Measurements from ENCODE around the gene MISP. TPM values are rescaled to one million over a fixed set of nuclear protein-coding genes. Genes with fewer than 3 reads are reported as not detected.

Gene MISP
- total and polyA plus RNA-seq, 9 of the 15 experiments (the other 6 are each of a cell fraction or from before 2014, with no cell fraction given) = 0.04 to 0.29 (median 0.05) TPM; not detected in 5

DNA sequence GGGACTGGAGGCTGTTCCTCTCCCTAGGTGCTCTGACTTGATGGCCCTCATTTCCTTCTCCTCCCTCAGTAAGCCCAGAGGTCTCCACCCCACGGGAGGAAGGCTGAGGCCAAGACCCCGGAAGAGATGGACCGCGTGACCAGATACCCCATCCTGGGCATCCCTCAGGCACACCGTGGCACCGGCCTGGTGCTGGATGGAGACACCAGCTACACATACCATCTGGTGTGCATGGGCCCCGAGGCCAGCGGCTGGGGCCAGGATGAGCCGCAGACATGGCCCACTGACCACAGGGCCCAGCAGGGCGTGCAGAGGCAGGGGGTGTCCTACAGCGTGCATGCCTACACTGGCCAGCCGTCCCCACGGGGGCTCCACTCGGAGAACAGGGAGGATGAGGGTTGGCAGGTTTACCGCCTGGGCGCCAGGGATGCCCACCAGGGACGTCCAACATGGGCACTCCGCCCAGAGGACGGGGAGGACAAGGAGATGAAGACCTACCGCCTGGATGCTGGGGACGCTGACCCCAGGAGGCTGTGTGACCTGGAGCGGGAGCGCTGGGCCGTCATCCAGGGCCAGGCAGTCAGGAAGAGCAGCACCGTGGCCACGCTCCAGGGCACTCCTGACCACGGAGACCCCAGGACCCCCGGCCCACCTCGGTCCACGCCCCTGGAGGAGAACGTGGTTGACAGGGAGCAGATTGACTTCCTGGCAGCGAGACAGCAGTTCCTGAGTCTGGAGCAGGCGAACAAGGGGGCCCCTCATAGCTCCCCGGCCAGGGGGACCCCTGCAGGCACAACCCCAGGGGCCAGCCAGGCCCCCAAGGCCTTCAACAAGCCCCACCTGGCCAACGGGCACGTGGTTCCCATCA lies 6.1 kb downstream of the MISP start:
- no peaks in the 10 kb centered on the region for H3K9me1 ChIP-seq (ENCODE audit: control insufficient read depth, insufficient read depth, low read length)
- peaks cover 0 to 23% of the 10 kb centered on the region in 2 experiments; a peak in 3 of 5 replicates for H3K4me1 ChIP-seq (replicated peaks in 1 of 2; ENCODE audit: control insufficient read depth in 2 of 2, insufficient read depth in 2 of 2, low read length in 2 of 2)
- in situ Hi-C loops (cut with MboI) = loop anchor here (25.0 kb wide), 1 partner anchor 480 kb away; the partner anchor contains the start of genes ATP5F1D, CBARP and MIDN
- no peak for FAIRE-seq
- DNase-seq (ENCODE audit: extremely low read depth in 1 of 4, low spot score in 3 of 4) = no peak
- BruUV-seq (replicated peaks) = no TSS peak
- H3K27ac ChIP-seq (ENCODE audit: extremely low read depth, low read depth, low read length) = no peak overlapping the region
- no peak overlapping the region for H2AFZ ChIP-seq (ENCODE audit: low read depth, low read length)
- no peak overlapping the region for H3K9ac ChIP-seq (ENCODE audit: insufficient read depth in 1 of 2, low read depth in 2 of 2, low read length in 2 of 2)
- ChIA-PET CTCF (ENCODE audit: low intra/inter-chr PET ratio) (no interaction called here), POLR2A (interaction anchor here (0.6 kb wide), 1 partner anchor 1659 kb away, joined by 3 read pairs; no protein-coding TSS in a partner anchor)
- H3K27me3 ChIP-seq (ENCODE audit: control insufficient read depth in 2 of 2, insufficient read depth in 2 of 2, low read length in 2 of 2) = no peaks in the 10 kb centered on the region
- no peaks in the 10 kb centered on the region for H3K79me2 ChIP-seq (ENCODE audit: control insufficient read depth, insufficient read depth, low read length)
- no peaks in the 10 kb centered on the region for H4K20me1 ChIP-seq (replicated peaks; ENCODE audit: control insufficient read depth, insufficient read depth, low read length)
- no peaks in the 10 kb centered on the region for H3K36me3 ChIP-seq (ENCODE audit: control insufficient read depth, insufficient read depth, low read length)
- intact Hi-C loops (cut with micrococcal nuclease) = no loop called here
- 46% methylated on average over 36 of the region's 36 CpGs for WGBS (ENCODE audit: insufficient coverage, low coverage, missing lambda C conversion rate)
- no peak overlapping the region for H3K4me2 ChIP-seq (ENCODE audit: insufficient read depth, low read length)
- no peak for TF ChIP-seq ZNF76 (CRISPR knock-in tag; IDR thresholded peaks at IDR 0.05; ENCODE audit: borderline replicate concordance)
- TF ChIP-seq ZNF780A (CRISPR knock-in tag; IDR thresholded peaks at IDR 0.05) = no peak
- TF ChIP-seq, protein P1, sequence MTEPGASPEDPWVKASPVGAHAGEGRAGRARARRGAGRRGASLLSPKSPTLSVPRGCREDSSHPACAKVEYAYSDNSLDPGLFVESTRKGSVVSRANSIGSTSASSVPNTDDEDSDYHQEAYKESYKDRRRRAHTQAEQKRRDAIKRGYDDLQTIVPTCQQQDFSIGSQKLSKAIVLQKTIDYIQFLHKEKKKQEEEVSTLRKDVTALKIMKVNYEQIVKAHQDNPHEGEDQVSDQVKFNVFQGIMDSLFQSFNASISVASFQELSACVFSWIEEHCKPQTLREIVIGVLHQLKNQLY (CRISPR knock-in tag; conservative IDR thresholded peaks at IDR 0.05) = no peak
- TF ChIP-seq, protein P2, sequence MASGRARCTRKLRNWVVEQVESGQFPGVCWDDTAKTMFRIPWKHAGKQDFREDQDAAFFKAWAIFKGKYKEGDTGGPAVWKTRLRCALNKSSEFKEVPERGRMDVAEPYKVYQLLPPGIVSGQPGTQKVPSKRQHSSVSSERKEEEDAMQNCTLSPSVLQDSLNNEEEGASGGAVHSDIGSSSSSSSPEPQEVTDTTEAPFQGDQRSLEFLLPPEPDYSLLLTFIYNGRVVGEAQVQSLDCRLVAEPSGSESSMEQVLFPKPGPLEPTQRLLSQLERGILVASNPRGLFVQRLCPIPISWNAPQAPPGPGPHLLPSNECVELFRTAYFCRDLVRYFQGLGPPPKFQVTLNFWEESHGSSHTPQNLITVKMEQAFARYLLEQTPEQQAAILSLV (tag; IDR thresholded peaks at IDR 0.05) = no peak
- TF ChIP-seq GATAD2A (IDR thresholded peaks at IDR 0.05) = no peak
- TF ChIP-seq ZNF263 (CRISPR knock-in tag; IDR thresholded peaks at IDR 0.05; ENCODE audit: borderline replicate concordance) = no peak
- no peak for TF ChIP-seq ZNF134 (CRISPR knock-in tag; conservative IDR thresholded peaks at IDR 0.05)
- no peak for TF ChIP-seq ZNF778 (CRISPR knock-in tag; IDR thresholded peaks at IDR 0.05)
- TF ChIP-seq ETV5 (CRISPR knock-in tag; IDR thresholded peaks at IDR 0.05; ENCODE audit: low read depth) = no peak
- no peak overlapping the region for H3K4me3 ChIP-seq
- no peak for ATAC-seq
- peaks cover 11% of the 10 kb centered on the region; the same call in 1 of the 2 replicates for H3K9me3 ChIP-seq (replicated peaks; ENCODE audit: control insufficient read depth, insufficient read depth, low read depth, low read length)
